AG04450 (cell line): ENCODE measurements around the gene TIMM50. TPM values are rescaled to one million over a fixed set of nuclear protein-coding genes. Genes with fewer than 3 reads are reported as not detected.

Source experiments
- CTCF ChIA-PET: fragments of 300-600, 350-600 bp; formaldehyde crosslinking; extraction: SDS; loops from one replicate; lab custom pipeline; 2022; ENCODE audit warnings: antibody characterized with exemption, inconsistent platforms; lab: Charles Lee
- POLR2A ChIA-PET: fragments of 350-600 bp; formaldehyde crosslinking; extraction: SDS; loops from one replicate; lab custom pipeline; 2021; ENCODE audit warnings: antibody characterized with exemption, inconsistent platforms; lab: Yijun Ruan, JAX
- DNase-seq: peaks from one replicate; pipeline ENCODE4 v3.0.0-alpha.2; 2011; ENCODE audit warnings: low read depth, low spot score
- H3K27ac ChIP-seq: one replicate; pipeline ENCODE4 v1.5.1; 2012; ENCODE audit warnings: low read depth, low read length, control low read depth
- H3K27me3 ChIP-seq: one replicate; pipeline ENCODE4 v1.6.0; 2012; ENCODE audit warnings: low read length; ENCODE audit not compliant: control insufficient read depth, insufficient read depth
- H3K4me3 ChIP-seq: 2 replicates; pipeline ENCODE4 v1.5.1; 2011; ENCODE audit warnings: mild to moderate bottlenecking, low read depth, low read length, control low read depth
- H3K9me3 ChIP-seq: 2 replicates; pipeline ENCODE4 v1.5.1; 2012; ENCODE audit warnings: low read length; ENCODE audit not compliant: control insufficient read depth, insufficient read depth
- polyA plus RNA-seq: library from polyadenylated mRNA; depleted of rRNA; stranded (reverse); fragments of >200 nt; gene quantifications from 2 replicates; pipeline ENCODE4 v1.2.3, GENCODE V29; 2011
- TF ChIP-seq, protein P1 (sequence below): IDR thresholded peaks from 2 replicates; pipeline ENCODE4 v1.5.1; 2011; ENCODE audit warnings: low read depth, low read length, control low read depth, inconsistent platforms

The TIMM50 gene
- polyA plus RNA-seq, 1 experiment: 58.9 TPM

- H3K27me3 ChIP-seq: no peaks in the 10 kb centered on the region
- H3K27ac ChIP-seq: no peak overlapping the region
- ChIA-PET CTCF (interaction anchor here (1.5 kb wide), 1 partner anchor 62 kb away, joined by 4 read pairs; the partner anchor contains the start of gene EID2B), POLR2A (no interaction called here)
- TF ChIP-seq, protein P1, sequence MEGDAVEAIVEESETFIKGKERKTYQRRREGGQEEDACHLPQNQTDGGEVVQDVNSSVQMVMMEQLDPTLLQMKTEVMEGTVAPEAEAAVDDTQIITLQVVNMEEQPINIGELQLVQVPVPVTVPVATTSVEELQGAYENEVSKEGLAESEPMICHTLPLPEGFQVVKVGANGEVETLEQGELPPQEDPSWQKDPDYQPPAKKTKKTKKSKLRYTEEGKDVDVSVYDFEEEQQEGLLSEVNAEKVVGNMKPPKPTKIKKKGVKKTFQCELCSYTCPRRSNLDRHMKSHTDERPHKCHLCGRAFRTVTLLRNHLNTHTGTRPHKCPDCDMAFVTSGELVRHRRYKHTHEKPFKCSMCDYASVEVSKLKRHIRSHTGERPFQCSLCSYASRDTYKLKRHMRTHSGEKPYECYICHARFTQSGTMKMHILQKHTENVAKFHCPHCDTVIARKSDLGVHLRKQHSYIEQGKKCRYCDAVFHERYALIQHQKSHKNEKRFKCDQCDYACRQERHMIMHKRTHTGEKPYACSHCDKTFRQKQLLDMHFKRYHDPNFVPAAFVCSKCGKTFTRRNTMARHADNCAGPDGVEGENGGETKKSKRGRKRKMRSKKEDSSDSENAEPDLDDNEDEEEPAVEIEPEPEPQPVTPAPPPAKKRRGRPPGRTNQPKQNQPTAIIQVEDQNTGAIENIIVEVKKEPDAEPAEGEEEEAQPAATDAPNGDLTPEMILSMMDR: no peak
- H3K9me3 ChIP-seq: no peaks in the 10 kb centered on the region
- H3K4me3 ChIP-seq: no peak overlapping the region
- no peak for DNase-seq
Observed at GRCh38 chr19:39470724-39471339, 9.8 kb upstream of the TIMM50 start.

DNA sequence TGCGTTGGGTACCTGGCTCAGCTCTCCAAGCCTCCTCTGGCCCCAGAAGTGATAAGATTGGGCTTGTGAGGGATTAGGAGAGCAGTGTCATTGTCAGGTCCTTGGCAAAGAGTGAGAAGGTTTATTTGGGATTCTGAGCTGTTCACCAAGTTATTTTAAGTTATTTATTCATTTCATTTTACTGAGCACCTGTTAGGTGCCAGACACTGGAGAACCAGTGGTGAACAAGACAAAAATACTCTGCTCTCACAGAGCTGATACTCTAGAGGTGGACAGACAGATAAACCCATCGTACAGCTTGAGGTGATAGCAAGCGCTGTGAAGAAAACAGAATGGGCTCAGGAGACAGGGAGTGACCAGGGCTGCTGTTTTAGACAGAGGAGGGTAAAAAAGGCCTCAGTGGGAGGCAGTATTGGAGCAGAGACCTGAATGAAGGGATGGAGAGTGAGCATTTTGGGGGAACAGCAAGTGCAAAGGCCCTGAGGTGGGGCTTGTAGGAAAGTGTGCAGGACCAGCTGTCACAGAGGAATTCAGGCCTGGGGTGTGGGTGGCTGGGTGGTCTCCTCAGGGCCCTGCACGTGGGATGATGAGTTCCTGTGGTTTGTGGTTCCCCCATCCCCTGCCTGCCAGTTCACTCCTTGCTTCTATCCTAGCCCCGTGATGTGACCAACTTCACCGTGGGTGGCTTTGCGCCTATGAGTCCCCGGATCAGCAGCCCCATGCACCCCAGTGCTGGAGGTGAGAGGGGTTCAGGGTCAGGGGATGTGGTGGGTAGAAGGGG lies 8.7 kb upstream of the TIMM50 start:
- no peak for DNase-seq
- Histone ChIP-seq H3K27me3 (no peaks in the 10 kb centered on the region), H3K4me3 (no peak overlapping the region), H3K27ac (no peak overlapping the region), H3K9me3 (no peaks in the 10 kb centered on the region)
- CTCF ChIA-PET: interaction anchor here (0.6 to 1.5 kb wide), 3 partner anchors 31 to 77 kb away, joined by 4 read pairs; partner anchors contain the start of gene EID2B
- TF ChIP-seq, protein P1: no peak
- POLR2A ChIA-PET: no interaction called here

GRCh38 chr19:39472746-39473442 lies 7.7 kb upstream of the TIMM50 start:
- Histone ChIP-seq H3K4me3 (no peak overlapping the region), H3K9me3 (no peaks in the 10 kb centered on the region), H3K27me3 (no peaks in the 10 kb centered on the region), H3K27ac (no peak overlapping the region)
- CTCF ChIA-PET: interaction anchor here (1.5 to 2.4 kb wide), 4 partner anchors 10 to 61 kb away, joined by 4 to 31 read pairs (median 12); partner anchors contain the start of gene EID2B
- DNase-seq: no peak
- TF ChIP-seq, protein P1: no peak
- POLR2A ChIA-PET: no interaction called here

GRCh38 chr19:39473443-39473960 lies 7.1 kb upstream of the TIMM50 start:
- Histone ChIP-seq H3K27ac (no peak overlapping the region), H3K27me3 (no peaks in the 10 kb centered on the region), H3K9me3 (no peaks in the 10 kb centered on the region), H3K4me3 (no peak overlapping the region)
- DNase-seq: no peak
- TF ChIP-seq, protein P1: no peak
- POLR2A ChIA-PET: interaction anchor here (0.5 kb wide), 1 partner anchor 10 kb away, joined by 6 read pairs; no protein-coding TSS in a partner anchor
- CTCF ChIA-PET: interaction anchor here (0.6 to 2.4 kb wide), 13 partner anchors 9 to 75 kb away, joined by 3 to 31 read pairs (median 5); partner anchors contain the start of genes EID2B and SUPT5H
